ENCODE results near the gene COL27A1.

DNA sequence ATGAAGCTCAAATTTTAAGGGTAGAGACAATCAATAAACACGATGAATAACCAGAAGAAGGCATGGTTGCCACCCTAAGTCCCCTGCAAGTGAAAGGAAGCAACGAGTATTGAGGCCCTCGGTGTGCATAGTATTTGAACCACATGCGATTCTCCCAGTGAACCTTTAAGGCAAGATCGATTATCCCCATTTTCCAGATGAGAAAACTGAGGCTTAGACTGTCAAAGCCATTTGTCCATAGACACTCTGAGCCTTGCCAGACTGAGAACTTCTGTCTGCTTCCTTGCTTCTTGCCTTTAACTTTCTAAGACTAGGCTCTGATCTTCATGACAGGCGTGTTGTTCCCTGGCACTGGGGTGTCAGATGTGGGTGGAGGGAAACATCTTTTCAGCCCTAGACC lies 58.2 kb downstream of the COL27A1 start:
- TF ChIP-seq, protein P1, sequence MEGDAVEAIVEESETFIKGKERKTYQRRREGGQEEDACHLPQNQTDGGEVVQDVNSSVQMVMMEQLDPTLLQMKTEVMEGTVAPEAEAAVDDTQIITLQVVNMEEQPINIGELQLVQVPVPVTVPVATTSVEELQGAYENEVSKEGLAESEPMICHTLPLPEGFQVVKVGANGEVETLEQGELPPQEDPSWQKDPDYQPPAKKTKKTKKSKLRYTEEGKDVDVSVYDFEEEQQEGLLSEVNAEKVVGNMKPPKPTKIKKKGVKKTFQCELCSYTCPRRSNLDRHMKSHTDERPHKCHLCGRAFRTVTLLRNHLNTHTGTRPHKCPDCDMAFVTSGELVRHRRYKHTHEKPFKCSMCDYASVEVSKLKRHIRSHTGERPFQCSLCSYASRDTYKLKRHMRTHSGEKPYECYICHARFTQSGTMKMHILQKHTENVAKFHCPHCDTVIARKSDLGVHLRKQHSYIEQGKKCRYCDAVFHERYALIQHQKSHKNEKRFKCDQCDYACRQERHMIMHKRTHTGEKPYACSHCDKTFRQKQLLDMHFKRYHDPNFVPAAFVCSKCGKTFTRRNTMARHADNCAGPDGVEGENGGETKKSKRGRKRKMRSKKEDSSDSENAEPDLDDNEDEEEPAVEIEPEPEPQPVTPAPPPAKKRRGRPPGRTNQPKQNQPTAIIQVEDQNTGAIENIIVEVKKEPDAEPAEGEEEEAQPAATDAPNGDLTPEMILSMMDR (IDR thresholded peaks at IDR 0.05), result no peak
- no peak for TF ChIP-seq POLR2A (IDR thresholded peaks at IDR 0.05)

Data from adrenal gland (tissue), 5 donors.